Measurements from ENCODE around the gene PBOV1. TPM values are rescaled to one million over a fixed set of nuclear protein-coding genes. Genes with fewer than 3 reads are reported as not detected.

The PBOV1 gene
- total RNA-seq, 1 experiment from 2014 or later, result not detected

DNA sequence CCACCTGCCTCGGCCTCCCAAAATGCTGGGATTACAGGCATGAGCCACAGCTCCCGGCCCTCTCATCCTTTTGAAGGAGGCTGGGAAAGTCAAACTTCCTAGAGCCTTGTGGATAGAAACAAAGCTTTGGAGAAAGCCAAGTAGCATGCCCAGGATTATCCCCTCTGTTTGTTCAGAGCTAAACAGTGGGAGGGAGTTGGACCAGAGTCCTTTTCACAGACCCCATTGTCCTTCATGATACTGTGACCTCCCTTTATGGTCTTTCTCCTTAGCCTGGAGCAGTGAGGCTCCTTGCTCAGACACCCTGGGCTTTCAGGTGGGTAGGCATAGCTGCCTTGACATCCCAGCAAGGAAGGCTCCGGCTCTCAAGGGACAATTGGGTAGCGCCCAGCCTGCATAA lies 31.1 kb downstream of the PBOV1 start:
- Histone ChIP-seq H3K4me1 (replicated peaks; ENCODE audit: insufficient read depth) (peaks cover 10% of the 10 kb centered on the region), H3K9me2 (ENCODE audit: insufficient read depth) (no peaks in the 10 kb centered on the region), H3K27ac (no peak overlapping the region), H3K4me2 (no peak overlapping the region), H3F3A (ENCODE audit: insufficient read depth, low read depth) (no peaks in the 10 kb centered on the region; the same call in 1 of the 2 replicates), H3K36me3 (ENCODE audit: low read depth) (peaks cover 7% of the 10 kb centered on the region; the same call in 1 of the 2 replicates), H3K79me2 (ENCODE audit: low read depth) (peaks cover 20% of the 10 kb centered on the region; the same call in 1 of the 2 replicates), H3K27me3 (ENCODE audit: insufficient read depth, low read depth) (no peaks in the 10 kb centered on the region), H2AFZ (no peak overlapping the region), H3K9me3 (ENCODE audit: insufficient read depth, low read depth) (no peaks in the 10 kb centered on the region), H4K20me1 (ENCODE audit: insufficient read depth) (no peaks in the 10 kb centered on the region; the same call in 1 of the 2 replicates), H3K4me3 (no peak overlapping the region)
- TF ChIP-seq, protein P1, sequence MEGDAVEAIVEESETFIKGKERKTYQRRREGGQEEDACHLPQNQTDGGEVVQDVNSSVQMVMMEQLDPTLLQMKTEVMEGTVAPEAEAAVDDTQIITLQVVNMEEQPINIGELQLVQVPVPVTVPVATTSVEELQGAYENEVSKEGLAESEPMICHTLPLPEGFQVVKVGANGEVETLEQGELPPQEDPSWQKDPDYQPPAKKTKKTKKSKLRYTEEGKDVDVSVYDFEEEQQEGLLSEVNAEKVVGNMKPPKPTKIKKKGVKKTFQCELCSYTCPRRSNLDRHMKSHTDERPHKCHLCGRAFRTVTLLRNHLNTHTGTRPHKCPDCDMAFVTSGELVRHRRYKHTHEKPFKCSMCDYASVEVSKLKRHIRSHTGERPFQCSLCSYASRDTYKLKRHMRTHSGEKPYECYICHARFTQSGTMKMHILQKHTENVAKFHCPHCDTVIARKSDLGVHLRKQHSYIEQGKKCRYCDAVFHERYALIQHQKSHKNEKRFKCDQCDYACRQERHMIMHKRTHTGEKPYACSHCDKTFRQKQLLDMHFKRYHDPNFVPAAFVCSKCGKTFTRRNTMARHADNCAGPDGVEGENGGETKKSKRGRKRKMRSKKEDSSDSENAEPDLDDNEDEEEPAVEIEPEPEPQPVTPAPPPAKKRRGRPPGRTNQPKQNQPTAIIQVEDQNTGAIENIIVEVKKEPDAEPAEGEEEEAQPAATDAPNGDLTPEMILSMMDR (conservative IDR thresholded peaks at IDR 0.05), result no peak
- TF ChIP-seq EZH2 (IDR thresholded peaks at IDR 0.05; ENCODE audit: low read depth), result no peak
- DNase-seq, result no peak
- POLR2A ChIA-PET (ENCODE audit: unreplicated experiment), result no interaction called here
- CTCF ChIA-PET, result no interaction called here
- no TSS peak for BruUV-seq (replicated peaks)
- intact Hi-C loops (cut with micrococcal nuclease; ENCODE audit: unreplicated experiment), result no loop called here

DNA sequence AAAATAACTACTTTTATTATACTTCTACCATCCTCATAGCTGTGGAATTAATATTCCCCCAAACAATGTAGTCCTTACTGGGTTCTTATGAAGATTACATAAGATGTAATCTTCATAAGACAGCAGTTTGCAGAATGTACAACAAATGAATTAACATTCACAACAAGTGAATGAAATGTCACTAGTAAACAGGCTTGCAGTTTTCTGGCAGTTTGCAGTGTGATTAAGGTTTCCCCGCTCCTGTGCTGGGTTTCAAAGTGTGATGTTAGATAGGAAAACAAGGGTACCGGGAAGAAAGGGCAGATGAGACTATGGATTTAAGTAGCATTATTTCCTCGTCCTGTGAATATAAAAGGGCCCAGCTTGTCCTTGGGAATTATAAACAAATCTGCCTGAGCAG lies 34.1 kb downstream of the PBOV1 start:
- no TSS peak for BruUV-seq (replicated peaks)
- TF ChIP-seq, protein P1 (conservative IDR thresholded peaks at IDR 0.05), result no peak
- TF ChIP-seq EZH2 (IDR thresholded peaks at IDR 0.05; ENCODE audit: low read depth), result no peak
- no peak overlapping the region for H2AFZ ChIP-seq
- ChIA-PET CTCF (no interaction called here), POLR2A (ENCODE audit: unreplicated experiment) (no interaction called here)
- peaks cover 6% of the 10 kb centered on the region; the same call in 1 of the 2 replicates for H3K79me2 ChIP-seq (ENCODE audit: low read depth)
- no peak overlapping the region for H3K4me2 ChIP-seq
- no peaks in the 10 kb centered on the region; the same call in 1 of the 2 replicates for H4K20me1 ChIP-seq (ENCODE audit: insufficient read depth)
- no peaks in the 10 kb centered on the region for H3K9me3 ChIP-seq (ENCODE audit: insufficient read depth, low read depth)
- H3K27me3 ChIP-seq (ENCODE audit: insufficient read depth, low read depth), result no peaks in the 10 kb centered on the region
- H3K27ac ChIP-seq, result no peak overlapping the region
- no peak for DNase-seq
- no peaks in the 10 kb centered on the region for H3K9me2 ChIP-seq (ENCODE audit: insufficient read depth)
- peaks cover 7% of the 10 kb centered on the region; the same call in 1 of the 2 replicates for H3K36me3 ChIP-seq (ENCODE audit: low read depth)
- H3F3A ChIP-seq (ENCODE audit: insufficient read depth, low read depth), result no peaks in the 10 kb centered on the region
- H3K4me1 ChIP-seq (replicated peaks; ENCODE audit: insufficient read depth), result peaks cover 10% of the 10 kb centered on the region
- intact Hi-C loops (cut with micrococcal nuclease; ENCODE audit: unreplicated experiment), result no loop called here
- H3K4me3 ChIP-seq, result no peak overlapping the region

DNA sequence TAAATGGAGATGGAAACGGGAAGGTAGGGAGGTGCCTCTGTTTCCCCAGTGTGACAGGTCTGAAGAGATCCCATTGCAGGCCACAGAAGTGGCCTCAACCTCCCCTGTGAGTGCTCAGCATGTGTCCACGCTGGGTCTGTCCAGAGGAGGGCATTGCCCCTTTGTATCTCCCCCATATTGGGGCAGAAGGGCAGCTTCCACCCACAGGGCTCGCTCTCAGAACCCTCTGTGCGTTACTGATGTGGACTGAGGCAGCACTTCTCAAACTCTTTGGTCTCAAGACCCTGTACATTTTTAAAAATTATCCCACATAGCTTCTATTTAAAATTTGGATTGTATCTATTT lies 34.5 kb downstream of the PBOV1 start:
- no peaks in the 10 kb centered on the region; the same call in 1 of the 2 replicates for H3K9me3 ChIP-seq (ENCODE audit: insufficient read depth, low read depth)
- CTCF ChIA-PET, result no interaction called here
- BruUV-seq (replicated peaks), result no TSS peak
- H2AFZ ChIP-seq, result no peak overlapping the region
- H3K27me3 ChIP-seq (ENCODE audit: insufficient read depth, low read depth), result no peaks in the 10 kb centered on the region
- POLR2A ChIA-PET (ENCODE audit: unreplicated experiment), result no interaction called here
- no peak for TF ChIP-seq EZH2 (IDR thresholded peaks at IDR 0.05; ENCODE audit: low read depth)
- TF ChIP-seq, protein P1 (conservative IDR thresholded peaks at IDR 0.05), result no peak
- intact Hi-C loops (cut with micrococcal nuclease; ENCODE audit: unreplicated experiment), result no loop called here
- no peaks in the 10 kb centered on the region for H3F3A ChIP-seq (ENCODE audit: insufficient read depth, low read depth)
- H3K4me2 ChIP-seq, result no peak overlapping the region
- no peaks in the 10 kb centered on the region; the same call in 1 of the 2 replicates for H4K20me1 ChIP-seq (ENCODE audit: insufficient read depth)
- H3K4me1 ChIP-seq (replicated peaks; ENCODE audit: insufficient read depth), result peaks cover 8% of the 10 kb centered on the region
- no peak for DNase-seq
- H3K79me2 ChIP-seq (ENCODE audit: low read depth), result peaks cover 6% of the 10 kb centered on the region; the same call in 1 of the 2 replicates
- H3K4me3 ChIP-seq, result no peak overlapping the region
- H3K9me2 ChIP-seq (ENCODE audit: insufficient read depth), result no peaks in the 10 kb centered on the region
- H3K27ac ChIP-seq, result no peak overlapping the region
- peaks cover 7% of the 10 kb centered on the region; the same call in 1 of the 2 replicates for H3K36me3 ChIP-seq (ENCODE audit: low read depth)
